SK-N-SH (cell line): ENCODE measurements around the gene MVB12B. TPM values are rescaled to one million over a fixed set of nuclear protein-coding genes. Genes with fewer than 3 reads are reported as not detected.
A peak's percentile ranks its signal among the peaks of the same experiment; 100 is the strongest.

Source experiments
- CTCF ChIA-PET: fragments of 300-600, 350-600 bp; formaldehyde crosslinking; extraction: SDS; loops from one replicate; lab custom pipeline; 2021; lab: Yijun Ruan, JAX
- POLR2A ChIA-PET: fragments of 350-600 bp; sonication (Branson Sonifier 250); formaldehyde crosslinking; extraction: SDS; loops from one replicate; lab custom pipeline; 2020; ENCODE audit warnings: antibody characterized with exemption, inconsistent platforms; lab: Yijun Ruan, JAX
- DNase-seq: peaks from one replicate; pipeline ENCODE4 v3.0.0; 2012
- H2AFZ ChIP-seq: fragments of 200-600 bp; sonication (generic); 2 replicates; pipeline ENCODE4 v1.8.1; 2016; ENCODE audit warnings: antibody characterized with exemption, mild to moderate bottlenecking, low read depth
- H3F3A ChIP-seq: fragments of 200-600 bp; sonication (generic); replicated peaks from 2 replicates; pipeline ENCODE3; 2016; ENCODE audit warnings: antibody characterized with exemption, mild to moderate bottlenecking; ENCODE audit not compliant: insufficient read depth
- H3K27ac ChIP-seq, 2 experiments: fragments of 200-500 bp in 1 of 2; fragments of 200-600 bp in 1 of 2; sonication (Bioruptor generic) in 1 of 2; sonication (generic), shearing (Covaris generic) in 1 of 2; 2 replicates each; pipeline versions ENCODE4 v1.5.1 to v1.6.1; 2014 to 2016; ENCODE audit warnings: low read depth in 2 of 2, inconsistent platforms in 1 of 2, low read length in 1 of 2, mild to moderate bottlenecking in 1 of 2, mixed read lengths in 1 of 2
- H3K27me3 ChIP-seq: fragments of 200-600 bp; sonication (generic), shearing (Covaris generic); 2 replicates; pipeline ENCODE4 v1.6.1; 2016; ENCODE audit warnings: mixed run types; ENCODE audit not compliant: insufficient read depth
- H3K36me3 ChIP-seq, 2 experiments: fragments of 200-500 bp in 1 of 2; fragments of 200-600 bp in 1 of 2; sonication (Bioruptor generic) in 1 of 2; sonication (generic) in 1 of 2; replicated peaks in 1 of 2; 2 replicates each; pipeline versions ENCODE3 to v1.5.1; 2014 to 2016; ENCODE audit warnings: low read length in 1 of 2, mild to moderate bottlenecking in 1 of 2; ENCODE audit not compliant: insufficient read depth in 2 of 2, control insufficient read depth in 1 of 2
- H3K4me1 ChIP-seq, 2 experiments: fragments of 200-500 bp in 1 of 2; fragments of 200-600 bp in 1 of 2; sonication (Bioruptor generic) in 1 of 2; sonication (generic), shearing (Covaris generic) in 1 of 2; 2 replicates each; pipeline versions ENCODE4 v1.5.1 to v1.6.1; 2014 to 2016; ENCODE audit warnings: low read depth in 1 of 2, low read length in 1 of 2, mixed run types in 1 of 2; ENCODE audit not compliant: insufficient read depth in 2 of 2, control insufficient read depth in 1 of 2
- H3K4me2 ChIP-seq: fragments of 200-600 bp; sonication (generic), shearing (Covaris generic); 2 replicates; pipeline ENCODE4 v1.6.1; 2017; ENCODE audit warnings: mixed run types
- H3K4me3 ChIP-seq, 2 experiments: fragments of 200-500 bp in 1 of 2; fragments of 200-600 bp in 1 of 2; sonication (Bioruptor generic) in 1 of 2; sonication (generic), shearing (Covaris generic) in 1 of 2; 2 replicates each; pipeline versions ENCODE4 v1.5.1 to v1.8.1; 2014 to 2016; ENCODE audit warnings: low read depth in 2 of 2, inconsistent platforms in 1 of 2, low read length in 1 of 2, mild to moderate bottlenecking in 1 of 2, mixed read lengths in 1 of 2, moderate library complexity in 1 of 2
- H3K79me2 ChIP-seq: fragments of 200-600 bp; sonication (generic); 2 replicates; pipeline ENCODE4 v1.8.1; 2017; ENCODE audit warnings: mild to moderate bottlenecking; ENCODE audit not compliant: insufficient read depth
- H3K9ac ChIP-seq: fragments of 200-600 bp; sonication (generic); 2 replicates; pipeline ENCODE4 v1.6.1; 2017; ENCODE audit warnings: mixed run types
- H3K9me2 ChIP-seq: fragments of 200-600 bp; sonication (generic); 2 replicates; pipeline ENCODE4 v1.6.1; 2017; ENCODE audit warnings: mixed run types
- H3K9me3 ChIP-seq: fragments of 200-600 bp; sonication (generic); 2 replicates; pipeline ENCODE4 v1.6.1; 2017; ENCODE audit warnings: mixed run types, mild to moderate bottlenecking, moderate library complexity
- H4K20me1 ChIP-seq: fragments of 200-600 bp; sonication (generic); 2 replicates; pipeline ENCODE4 v1.6.1; 2017; ENCODE audit warnings: mild to moderate bottlenecking, mixed run types; ENCODE audit not compliant: insufficient read depth
- CHD2 ChIP-seq: fragments of 150-350 bp; IDR thresholded peaks from 2 replicates; pipeline ENCODE4 v1.6.1; 2018; ENCODE audit warnings: low read length; ENCODE audit not compliant: partially characterized antibody
- ELF1 ChIP-seq: IDR thresholded peaks from 2 replicates; pipeline ENCODE4 v1.4.0; 2012
- EP300 ChIP-seq, 2 experiments: IDR thresholded peaks; 2 replicates each; pipeline versions ENCODE4 v1.4.0 to v1.6.1; 2012; ENCODE audit warnings: borderline replicate concordance in 1 of 2, low read depth in 1 of 2, low read length in 1 of 2
- EZH2phosphoT487 ChIP-seq: fragments of 200-600 bp; sonication (generic); IDR thresholded peaks from 2 replicates; pipeline ENCODE4 v1.6.1; 2017; ENCODE audit warnings: low read depth, mixed run types, mild to moderate bottlenecking, antibody characterized with exemption, moderate library complexity, borderline replicate concordance
- FOXJ3 ChIP-seq: sonication (generic); formaldehyde crosslinking; IDR thresholded peaks from 2 replicates; pipeline ENCODE4 v1.5.1; 2020; ENCODE audit warnings: mild to moderate bottlenecking, missing genetic modification reagents
- FOXM1 ChIP-seq: IDR thresholded peaks from 2 replicates; pipeline ENCODE4 v1.4.0; 2012; ENCODE audit warnings: low read depth, mild to moderate bottlenecking
- GABPA ChIP-seq: IDR thresholded peaks from 2 replicates; pipeline ENCODE4 v1.4.0; 2012; ENCODE audit warnings: low read depth, mild to moderate bottlenecking
- GATA2 ChIP-seq: sonication (generic); formaldehyde crosslinking; IDR thresholded peaks from 2 replicates; pipeline ENCODE4 v1.5.0; 2020; ENCODE audit warnings: mild to moderate bottlenecking, missing genetic modification reagents
- IRF3 ChIP-seq: fragments of 150-350 bp; IDR thresholded peaks from 2 replicates; pipeline ENCODE4 v1.6.1; 2016; ENCODE audit warnings: mild to moderate bottlenecking, low read depth, low read length
- JUND ChIP-seq: IDR thresholded peaks from 2 replicates; pipeline ENCODE4 v1.4.0; 2012
- MAX ChIP-seq: IDR thresholded peaks from 2 replicates; pipeline ENCODE4 v1.4.0; 2012; ENCODE audit warnings: low read depth
- MXI1 ChIP-seq: IDR thresholded peaks from 2 replicates; pipeline ENCODE4 v1.6.1; 2012; ENCODE audit warnings: mild to moderate bottlenecking, low read depth, low read length, improper control_type of control experiment
- NFIC ChIP-seq: IDR thresholded peaks from 2 replicates; pipeline ENCODE4 v1.4.0; 2012; ENCODE audit warnings: borderline replicate concordance
- NRF1 ChIP-seq: IDR thresholded peaks from 2 replicates; pipeline ENCODE4 v1.6.1; 2012; ENCODE audit warnings: low read depth, mild to moderate bottlenecking, low read length
- PBX3 ChIP-seq: IDR thresholded peaks from 2 replicates; pipeline ENCODE4; 2012
- POLR2AphosphoS5 ChIP-seq: IDR thresholded peaks from 2 replicates; pipeline ENCODE4 v1.6.1; 2012; ENCODE audit warnings: low read depth, low read length
- RAD21 ChIP-seq: IDR thresholded peaks from 2 replicates; pipeline ENCODE4 v1.6.1; 2012; ENCODE audit warnings: mild to moderate bottlenecking, low read length
- RFX5 ChIP-seq: IDR thresholded peaks from 2 replicates; pipeline ENCODE4 v1.6.1; 2012; ENCODE audit warnings: mild to moderate bottlenecking, improper control_type of control experiment, low read length
- RXRA ChIP-seq: IDR thresholded peaks from 2 replicates; pipeline ENCODE4 v1.4.0; 2012; ENCODE audit warnings: low read depth, mild to moderate bottlenecking, borderline replicate concordance
- SIN3A ChIP-seq: IDR thresholded peaks from 2 replicates; pipeline ENCODE4 v1.6.1; 2012; ENCODE audit warnings: low read depth, mild to moderate bottlenecking, low read length, moderate library complexity, borderline replicate concordance
- SMC3 ChIP-seq: IDR thresholded peaks from 2 replicates; pipeline ENCODE4 v1.6.1; 2012; ENCODE audit warnings: low read depth, low read length, improper control_type of control experiment
- TAF1 ChIP-seq: IDR thresholded peaks from 2 replicates; pipeline ENCODE4 v1.6.1; 2012; ENCODE audit warnings: low read depth, mild to moderate bottlenecking, low read length, moderate library complexity, borderline replicate concordance
- TCF12 ChIP-seq: IDR thresholded peaks from 2 replicates; pipeline ENCODE4 v1.4.0; 2012
- TEAD4 ChIP-seq: IDR thresholded peaks from 2 replicates; pipeline ENCODE4 v1.4.0; 2012; ENCODE audit warnings: mild to moderate bottlenecking, borderline replicate concordance; ENCODE audit not compliant: insufficient read depth
- USF1 ChIP-seq: IDR thresholded peaks from 2 replicates; pipeline ENCODE4 v1.4.0; 2012; ENCODE audit warnings: low read depth, borderline replicate concordance
- USF2 ChIP-seq: fragments of 150-350 bp; IDR thresholded peaks from 2 replicates; pipeline ENCODE4 v1.6.1; 2017; ENCODE audit warnings: antibody characterized with exemption, low read length, low read depth, borderline replicate concordance
- YY1 ChIP-seq: IDR thresholded peaks from 2 replicates; pipeline ENCODE4 v1.4.0; 2012; ENCODE audit warnings: low read depth, mild to moderate bottlenecking
- ZBTB33 ChIP-seq: IDR thresholded peaks from 2 replicates; pipeline ENCODE4 v1.4.0; 2012; ENCODE audit warnings: low read depth, borderline replicate concordance
- WGBS: methylation state at CpG from one replicate; pipeline ENCODE4 v1.1.6; 2017; ENCODE audit warnings: low lambda C conversion rate; 5-methylcytosine and 5-hydroxymethylcytosine counted together
- polyA plus RNA-seq, 3 experiments: library from polyadenylated mRNA; depleted of rRNA; stranded (reverse); fragments of >200 nt; gene quantifications; 2 replicates each; pipeline ENCODE4 v1.2.3, GENCODE V29; 2012

MVB12B gene
- polyA plus RNA-seq, 1 of the 3 experiments (the other 2 are of a cell fraction) = 5.1 TPM

- H3K9me2 ChIP-seq = no peaks in the 10 kb centered on the region
- H3K4me3 ChIP-seq = no peak overlapping the region; a peak in 1 of 4 replicates
- 20% methylated on average over 15 of the region's 21 CpGs for WGBS
- H3K36me3 ChIP-seq = no peaks in the 10 kb centered on the region
- H3K79me2 ChIP-seq = no peaks in the 10 kb centered on the region
- H3K9ac ChIP-seq = no peak overlapping the region
- DNase-seq = peak; percentile 91
- H3K27me3 ChIP-seq = no peaks in the 10 kb centered on the region; the same call in 1 of the 2 replicates
- peak overlapping the region in 1 of 2 experiments; percentile 97; a peak in 2 of 4 replicates for H3K27ac ChIP-seq
- POLR2A ChIA-PET = interaction anchor here (0.5 to 3.8 kb wide), 12 partner anchors 8 to 1308 kb away, joined by 3 to 44 read pairs (median 8); no protein-coding TSS in a partner anchor
- peaks cover 0 to 51% of the 10 kb centered on the region in 2 experiments; a peak in 2 of 4 replicates for H3K4me1 ChIP-seq
- no peaks in the 10 kb centered on the region for H4K20me1 ChIP-seq
- H3F3A ChIP-seq = no peaks in the 10 kb centered on the region
- no peak overlapping the region for H3K4me2 ChIP-seq
- CTCF ChIA-PET = interaction anchor here (1.0 to 21.5 kb wide), 11 partner anchors 8 to 141 kb away, joined by 3 to 739 read pairs (median 10); no protein-coding TSS in a partner anchor
- H2AFZ ChIP-seq = no peak overlapping the region
- H3K9me3 ChIP-seq = no peaks in the 10 kb centered on the region
- TF ChIP-seq USF2 (no peak), RAD21 (peak; percentile 35; the same call in 1 of the 2 replicates), MAX (no peak), PBX3 (no peak), NRF1 (no peak), POLR2AphosphoS5 (no peak), FOXJ3 (CRISPR knock-in tag) (peak; percentile 51; the same call in 1 of the 2 replicates), TCF12 (peak; percentile 27; the same call in 1 of the 2 replicates), RFX5 (peak; percentile 67; the same call in 1 of the 2 replicates), ZBTB33 (no peak), JUND (no peak), SMC3 (no peak), FOXM1 (no peak), NFIC (no peak), MXI1 (peak; percentile 83; the same call in 1 of the 2 replicates), SIN3A (no peak), CHD2 (peak; percentile 67), RXRA (no peak), TEAD4 (no peak), EP300 (IDR thresholded peaks at IDR 0.05; ENCODE audit: borderline replicate concordance in 1 of 2, low read depth in 1 of 2, low read length in 1 of 2) (peak in 1 of 2 experiments; percentile 95; a peak in 2 of 4 replicates), TAF1 (no peak), GABPA (no peak), USF1 (no peak), EZH2phosphoT487 (no peak), ELF1 (no peak), IRF3 (no peak), YY1 (no peak), GATA2 (CRISPR knock-in tag) (peak; percentile 99)
Observed at GRCh38 chr9:126549246-126550006, 222.8 kb downstream of the MVB12B start.
